Body of pancreas (tissue), 4 donors: ENCODE results near the gene RUSC2.

Source experiments
- CTCF ChIP-seq, 7 experiments: fragments of 450-650 bp in 4 of 7; fragments of 200-600 bp in 3 of 7; sonication (generic) in 3 of 7; IDR thresholded peaks; one replicate each; pipeline ENCODE4 v1.5.1; 2016 to 2019; ENCODE audit warnings: antibody characterized with exemption in 7 of 7
- POLR2A ChIP-seq, 3 donors: fragments of 450-650 bp; IDR thresholded peaks; one replicate each; pipeline ENCODE4 v1.6.1; 2016; ENCODE audit warnings: antibody characterized with exemption in 3 of 3, mild to moderate bottlenecking in 2 of 3

- no peak for TF ChIP-seq POLR2A (IDR thresholded peaks at IDR 0.05)
- no peak for TF ChIP-seq CTCF (IDR thresholded peaks at IDR 0.05)
These were observed 30.4 kb downstream of the RUSC2 start for GRCh38 chr9:35520364-35520710.
